SK-N-SH (cell line): Measurements from ENCODE around the gene DGKI.

Experiments
- CHD2 ChIP-seq: fragments of 150-350 bp; IDR thresholded peaks from 2 replicates; pipeline ENCODE4 v1.6.1; 2018; ENCODE audit warnings: low read length; ENCODE audit not compliant: partially characterized antibody
- EP300 ChIP-seq, 2 experiments: IDR thresholded peaks; 2 replicates each; pipeline versions ENCODE4 v1.4.0 to v1.6.1; 2012; ENCODE audit warnings: borderline replicate concordance in 1 of 2, low read depth in 1 of 2, low read length in 1 of 2
- EZH2phosphoT487 ChIP-seq: fragments of 200-600 bp; sonication (generic); IDR thresholded peaks from 2 replicates; pipeline ENCODE4 v1.6.1; 2017; ENCODE audit warnings: low read depth, mixed run types, mild to moderate bottlenecking, antibody characterized with exemption, moderate library complexity, borderline replicate concordance
- POLR2AphosphoS5 ChIP-seq: IDR thresholded peaks from 2 replicates; pipeline ENCODE4 v1.6.1; 2012; ENCODE audit warnings: low read depth, low read length
- SIN3A ChIP-seq: IDR thresholded peaks from 2 replicates; pipeline ENCODE4 v1.6.1; 2012; ENCODE audit warnings: low read depth, mild to moderate bottlenecking, low read length, moderate library complexity, borderline replicate concordance
- TAF1 ChIP-seq: IDR thresholded peaks from 2 replicates; pipeline ENCODE4 v1.6.1; 2012; ENCODE audit warnings: low read depth, mild to moderate bottlenecking, low read length, moderate library complexity, borderline replicate concordance
- TF ChIP-seq, protein P1 (sequence below): fragments of 200-600 bp; sonication (generic); IDR thresholded peaks from 2 replicates; pipeline ENCODE4 v1.6.1; 2017; ENCODE audit warnings: antibody characterized with exemption, mild to moderate bottlenecking, moderate library complexity
- TF ChIP-seq, protein P2 (sequence below): IDR thresholded peaks from 2 replicates; pipeline ENCODE4 v1.4.0; 2012; ENCODE audit warnings: low read depth
- TF ChIP-seq, protein P3 (sequence below): IDR thresholded peaks from 2 replicates; pipeline ENCODE4 v1.4.0; 2012; ENCODE audit warnings: low read depth, borderline replicate concordance

DNA sequence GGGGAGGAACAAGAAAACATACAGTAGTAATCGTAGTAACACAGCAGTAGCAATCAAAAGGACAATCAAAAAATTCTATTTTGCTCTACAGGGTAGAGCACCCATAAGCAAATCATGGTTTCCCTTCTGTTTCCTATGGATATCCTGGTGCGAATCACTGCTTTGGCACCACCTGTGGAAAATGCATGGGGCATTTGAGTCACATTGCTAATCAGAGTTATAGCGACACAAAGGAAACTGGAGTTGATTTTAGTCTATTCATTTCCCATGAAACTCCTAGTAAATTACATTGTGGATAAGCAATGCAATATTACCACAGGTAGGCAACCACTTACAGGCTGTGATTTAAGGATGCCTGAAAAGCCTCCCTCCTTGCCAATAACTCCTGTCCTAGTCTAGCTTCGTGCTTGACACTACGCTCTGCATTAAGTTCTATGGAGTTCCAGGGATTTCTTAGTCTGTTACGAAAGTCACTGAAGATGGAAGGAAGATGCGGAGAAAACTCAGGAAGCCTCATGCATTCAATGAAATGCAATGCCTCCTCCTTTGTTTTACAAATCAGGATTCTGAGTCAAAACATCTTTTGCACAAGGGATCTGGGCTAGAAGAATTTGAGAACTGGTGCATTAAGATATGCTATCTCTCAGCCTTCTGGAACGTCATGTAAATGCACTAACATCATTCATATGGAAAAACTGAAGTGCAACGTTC is 188.4 kb downstream of the DGKI start:
- TF ChIP-seq, protein P1, sequence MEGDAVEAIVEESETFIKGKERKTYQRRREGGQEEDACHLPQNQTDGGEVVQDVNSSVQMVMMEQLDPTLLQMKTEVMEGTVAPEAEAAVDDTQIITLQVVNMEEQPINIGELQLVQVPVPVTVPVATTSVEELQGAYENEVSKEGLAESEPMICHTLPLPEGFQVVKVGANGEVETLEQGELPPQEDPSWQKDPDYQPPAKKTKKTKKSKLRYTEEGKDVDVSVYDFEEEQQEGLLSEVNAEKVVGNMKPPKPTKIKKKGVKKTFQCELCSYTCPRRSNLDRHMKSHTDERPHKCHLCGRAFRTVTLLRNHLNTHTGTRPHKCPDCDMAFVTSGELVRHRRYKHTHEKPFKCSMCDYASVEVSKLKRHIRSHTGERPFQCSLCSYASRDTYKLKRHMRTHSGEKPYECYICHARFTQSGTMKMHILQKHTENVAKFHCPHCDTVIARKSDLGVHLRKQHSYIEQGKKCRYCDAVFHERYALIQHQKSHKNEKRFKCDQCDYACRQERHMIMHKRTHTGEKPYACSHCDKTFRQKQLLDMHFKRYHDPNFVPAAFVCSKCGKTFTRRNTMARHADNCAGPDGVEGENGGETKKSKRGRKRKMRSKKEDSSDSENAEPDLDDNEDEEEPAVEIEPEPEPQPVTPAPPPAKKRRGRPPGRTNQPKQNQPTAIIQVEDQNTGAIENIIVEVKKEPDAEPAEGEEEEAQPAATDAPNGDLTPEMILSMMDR: no peak
- no peak for TF ChIP-seq EP300 (IDR thresholded peaks at IDR 0.05; ENCODE audit: borderline replicate concordance in 1 of 2, low read depth in 1 of 2, low read length in 1 of 2)
- TF ChIP-seq, protein P2, sequence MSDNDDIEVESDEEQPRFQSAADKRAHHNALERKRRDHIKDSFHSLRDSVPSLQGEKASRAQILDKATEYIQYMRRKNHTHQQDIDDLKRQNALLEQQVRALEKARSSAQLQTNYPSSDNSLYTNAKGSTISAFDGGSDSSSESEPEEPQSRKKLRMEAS: no peak
- no peak for TF ChIP-seq SIN3A
- no peak for TF ChIP-seq EZH2phosphoT487
- no peak for TF ChIP-seq CHD2
- TF ChIP-seq, protein P3, sequence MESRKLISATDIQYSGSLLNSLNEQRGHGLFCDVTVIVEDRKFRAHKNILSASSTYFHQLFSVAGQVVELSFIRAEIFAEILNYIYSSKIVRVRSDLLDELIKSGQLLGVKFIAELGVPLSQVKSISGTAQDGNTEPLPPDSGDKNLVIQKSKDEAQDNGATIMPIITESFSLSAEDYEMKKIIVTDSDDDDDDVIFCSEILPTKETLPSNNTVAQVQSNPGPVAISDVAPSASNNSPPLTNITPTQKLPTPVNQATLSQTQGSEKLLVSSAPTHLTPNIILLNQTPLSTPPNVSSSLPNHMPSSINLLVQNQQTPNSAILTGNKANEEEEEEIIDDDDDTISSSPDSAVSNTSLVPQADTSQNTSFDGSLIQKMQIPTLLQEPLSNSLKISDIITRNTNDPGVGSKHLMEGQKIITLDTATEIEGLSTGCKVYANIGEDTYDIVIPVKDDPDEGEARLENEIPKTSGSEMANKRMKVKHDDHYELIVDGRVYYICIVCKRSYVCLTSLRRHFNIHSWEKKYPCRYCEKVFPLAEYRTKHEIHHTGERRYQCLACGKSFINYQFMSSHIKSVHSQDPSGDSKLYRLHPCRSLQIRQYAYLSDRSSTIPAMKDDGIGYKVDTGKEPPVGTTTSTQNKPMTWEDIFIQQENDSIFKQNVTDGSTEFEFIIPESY: no peak
- no peak for TF ChIP-seq POLR2AphosphoS5
- no peak for TF ChIP-seq TAF1
